K562 (cell line): ENCODE data around the gene OR2B2.

Source experiments
- HDAC2 ChIP-seq: fragments of 450-650 bp; IDR thresholded peaks from 2 replicates; pipeline ENCODE4 v1.6.1; 2016; ENCODE audit warnings: mild to moderate bottlenecking
- JUN ChIP-seq, 2 experiments: sonication (generic) in 1 of 2; formaldehyde crosslinking in 1 of 2; IDR thresholded peaks; 2 replicates each; pipeline versions ENCODE4 v1.6.1 to v1.8.0; 2012 to 2022; ENCODE audit warnings: borderline replicate concordance in 2 of 2, mild to moderate bottlenecking in 2 of 2, improper control_type of control experiment in 1 of 2, low read depth in 1 of 2, low read length in 1 of 2, missing genetic modification reagents in 1 of 2
- TF ChIP-seq, protein P1 (sequence below): fragments of 450-650 bp; conservative IDR thresholded peaks from 2 replicates; pipeline ENCODE4 v1.6.1; 2016; ENCODE audit warnings: missing genetic modification characterization, low read depth, mild to moderate bottlenecking, control low read depth, missing compliant biosample characterization

DNA sequence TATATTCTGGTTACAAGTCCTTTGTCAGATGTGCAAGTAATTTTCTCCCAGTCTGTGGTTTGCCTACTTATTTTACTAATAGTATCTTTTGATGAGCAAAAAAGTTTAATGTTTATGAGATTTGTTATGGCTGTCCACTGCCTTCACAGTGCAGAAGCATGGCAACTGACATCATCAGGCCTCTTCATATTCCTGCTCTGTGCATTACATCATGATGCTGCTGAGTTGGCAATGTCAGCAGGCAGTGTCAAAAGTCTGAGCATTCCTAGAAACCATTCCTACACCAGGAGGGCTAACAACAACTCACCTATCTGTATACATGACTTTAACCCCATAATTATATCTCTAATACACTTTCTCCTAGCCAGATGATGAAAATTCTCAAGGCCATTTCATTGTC lies 10.8 kb upstream of the OR2B2 start:
- no peak for TF ChIP-seq HDAC2
- TF ChIP-seq JUN (IDR thresholded peaks at IDR 0.05; ENCODE audit: borderline replicate concordance, low read depth, low read length): no peak
- TF ChIP-seq JUN (CRISPR knock-in tag; IDR thresholded peaks at IDR 0.05; ENCODE audit: borderline replicate concordance): no peak
- TF ChIP-seq, protein P1, sequence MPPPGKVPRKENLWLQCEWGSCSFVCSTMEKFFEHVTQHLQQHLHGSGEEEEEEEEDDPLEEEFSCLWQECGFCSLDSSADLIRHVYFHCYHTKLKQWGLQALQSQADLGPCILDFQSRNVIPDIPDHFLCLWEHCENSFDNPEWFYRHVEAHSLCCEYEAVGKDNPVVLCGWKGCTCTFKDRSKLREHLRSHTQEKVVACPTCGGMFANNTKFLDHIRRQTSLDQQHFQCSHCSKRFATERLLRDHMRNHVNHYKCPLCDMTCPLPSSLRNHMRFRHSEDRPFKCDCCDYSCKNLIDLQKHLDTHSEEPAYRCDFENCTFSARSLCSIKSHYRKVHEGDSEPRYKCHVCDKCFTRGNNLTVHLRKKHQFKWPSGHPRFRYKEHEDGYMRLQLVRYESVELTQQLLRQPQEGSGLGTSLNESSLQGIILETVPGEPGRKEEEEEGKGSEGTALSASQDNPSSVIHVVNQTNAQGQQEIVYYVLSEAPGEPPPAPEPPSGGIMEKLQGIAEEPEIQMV (tag): no peak
